Measurements from ENCODE around the gene TENT5C. TPM values are rescaled to one million over a fixed set of nuclear protein-coding genes. Genes with fewer than 3 reads are reported as not detected.
A peak's percentile ranks its signal among the peaks of the same experiment; 100 is the strongest.

TENT5C gene
- total and polyA plus RNA-seq, 2 of the 8 experiments (the other 6 are each of a cell fraction or from before 2014, with no cell fraction given), result 0.38 to 0.99 TPM

DNA sequence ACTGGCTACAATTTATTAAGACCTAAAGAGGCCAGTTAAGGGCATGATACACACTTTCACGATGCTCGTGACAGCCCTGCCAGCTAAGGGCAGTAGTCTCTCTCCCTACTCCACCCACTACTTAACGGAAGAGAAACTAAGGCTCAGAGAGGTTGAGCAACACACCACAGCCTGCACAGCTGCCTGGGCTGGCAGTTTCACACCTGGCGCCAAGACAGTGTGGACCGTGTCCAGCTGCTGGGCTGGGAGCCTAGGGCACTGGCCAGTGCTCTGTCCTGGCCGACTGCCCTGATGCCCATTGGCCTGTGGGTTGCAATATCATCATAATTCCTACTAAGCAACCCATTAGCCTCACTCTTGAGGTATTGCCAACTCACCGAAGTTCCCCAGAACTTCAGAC, 27.6 kb downstream of the TENT5C start:
- 0 out of 7 replicates have a peak, but pooled peaks cover 0 to 2% (median 0%) of the 10 kb centered on the region in 4 experiments for H3K27me3 ChIP-seq (replicated peaks in 1 of 4; ENCODE audit: control insufficient read depth in 3 of 4, extremely low read depth in 1 of 4, insufficient read depth in 3 of 4, low read length in 3 of 4)
- no peak overlapping the region for H2BK5ac ChIP-seq (ENCODE audit: low read depth, low read length)
- 0 out of 2 replicates have a peak overlapping the region, but pooled peaks have one; percentile 76 for H2AK5ac ChIP-seq (ENCODE audit: low read depth, low read length)
- no peak overlapping the region for H3K9ac ChIP-seq (replicated peaks in 1 of 4; ENCODE audit: extremely low read depth in 1 of 4, low read depth in 3 of 4, low read length in 3 of 4)
- no peak overlapping the region for H3K4me2 ChIP-seq (ENCODE audit: insufficient read depth in 1 of 2, low read depth in 2 of 2, low read length in 2 of 2)
- no peak overlapping the region for H3K56ac ChIP-seq (replicated peaks; ENCODE audit: insufficient read length, low read depth, low read length)
- no peaks in the 10 kb centered on the region for H3K23me2 ChIP-seq (ENCODE audit: low read depth, low read length)
- no peak overlapping the region for H4K8ac ChIP-seq (ENCODE audit: extremely low read depth, insufficient read depth, low read length)
- H4K91ac ChIP-seq (replicated peaks; ENCODE audit: insufficient read length, low read length), result peak overlapping the region; percentile 37
- 0 out of 2 replicates have a peak overlapping the region, but pooled peaks have one; percentile 75 for H2BK15ac ChIP-seq (ENCODE audit: low read length)
- H2AFZ ChIP-seq (ENCODE audit: low read length), result 0 out of 2 replicates have a peak overlapping the region, but pooled peaks have one; percentile 35
- H3K23ac ChIP-seq (ENCODE audit: insufficient read length), result no peak overlapping the region
- H2BK12ac ChIP-seq (ENCODE audit: low read depth, low read length), result no peak overlapping the region
- no peak overlapping the region for H2BK20ac ChIP-seq (ENCODE audit: low read length)
- H3K36me3 ChIP-seq (ENCODE audit: control insufficient read depth in 2 of 4, insufficient read depth in 4 of 4, low read length in 3 of 4), result no peaks in the 10 kb centered on the region
- H3K79me2 ChIP-seq (ENCODE audit: control insufficient read depth in 1 of 2, insufficient read depth in 2 of 2, low read length in 2 of 2), result no peaks in the 10 kb centered on the region
- FAIRE-seq, result no peak
- no peak overlapping the region for H4K5ac ChIP-seq (ENCODE audit: insufficient read length, low read depth, low read length)
- peaks cover 5 to 16% (median 8%) of the 10 kb centered on the region in 4 experiments; a peak in 6 of 7 replicates for H3K4me1 ChIP-seq (replicated peaks in 1 of 4; ENCODE audit: control insufficient read depth in 3 of 4, insufficient read depth in 4 of 4, low read length in 3 of 4)
- no peak overlapping the region for H3K14ac ChIP-seq (ENCODE audit: insufficient read length)
- H3K4ac ChIP-seq (replicated peaks; ENCODE audit: insufficient read length, low read depth, low read length), result no peak overlapping the region
- DNase-seq (ENCODE audit: low read depth in 1 of 2, low spot score in 2 of 2), result no peak
- H3K4me3 ChIP-seq (ENCODE audit: extremely low read depth in 1 of 4, insufficient read depth in 2 of 4, low read depth in 3 of 4, low read length in 4 of 4), result no peak overlapping the region
- H3K27ac ChIP-seq (ENCODE audit: low read depth, low read length), result no peak overlapping the region
- WGBS, 2 experiments (ENCODE audit: extremely low coverage in 1 of 2, insufficient coverage in 1 of 2, insufficient read length in 1 of 2, insufficient replicate concordance in 2 of 2, low coverage in 1 of 2, low lambda C conversion rate in 2 of 2, missing lambda C conversion rate in 1 of 2), result 89% methylated on average over 7 of the region's 7 CpGs; no CpG with 5 or more reads in 1 of the 2 experiments
- no peaks in the 10 kb centered on the region for H3K79me1 ChIP-seq (ENCODE audit: low read depth, low read length)
- no peaks in the 10 kb centered on the region for H3K9me3 ChIP-seq (ENCODE audit: insufficient read depth in 2 of 2, low read depth in 1 of 2, low read length in 1 of 2)
- no peaks in the 10 kb centered on the region for H4K20me1 ChIP-seq (replicated peaks in 1 of 2; ENCODE audit: control insufficient read depth in 1 of 2, insufficient read depth in 2 of 2, low read length in 2 of 2)
- CTCF ChIA-PET (ENCODE audit: partially characterized antibody), result interaction anchor here (0.7 to 1.9 kb wide), 3 partner anchors 30 to 99 kb away, joined by 3 to 7 read pairs (median 3); no protein-coding TSS in a partner anchor
- POLR2A ChIA-PET (ENCODE audit: partially characterized antibody), result interaction anchor here (2.9 kb wide), 1 partner anchor 27 kb away, joined by 12 read pairs; the partner anchor contains the start of gene TENT5C
- no peak overlapping the region for H3K18ac ChIP-seq (ENCODE audit: extremely low read depth, low read length)
- H2BK120ac ChIP-seq (replicated peaks; ENCODE audit: low read depth, low read length), result no peak overlapping the region
- TF ChIP-seq MAFK (IDR thresholded peaks at IDR 0.05; ENCODE audit: low read depth, low read length), result no peak
- no peak for TF ChIP-seq BRCA1 (IDR thresholded peaks at IDR 0.05; ENCODE audit: low read depth, low read length)
